Heart right ventricle (tissue), 16 donors: Measurements from ENCODE around the gene SH2D4B. TPM values are rescaled to one million over a fixed set of nuclear protein-coding genes. Genes with fewer than 3 reads are reported as not detected.

Experiments used
- ATAC-seq, 8 donors: fragments of 200-7000 bp; cut with Tn5 transposase; one replicate each; pipeline ENCODE4 v1.9.1; 2020; ENCODE audit warnings: mild to moderate bottlenecking in 8 of 8, moderate library complexity in 8 of 8, moderate number of reproducible peaks in 1 of 8
- DNase-seq, 2 donors: peaks; one replicate each; pipeline ENCODE4 v3.0.0-alpha.2; 2020
- H3K27ac ChIP-seq, 10 donors: fragments of 200-600 bp; sonication (generic) in 2 of 10; one replicate each; pipeline versions ENCODE4 v1.5.0 to v1.8.0; 2020 to 2022; ENCODE audit warnings: mild to moderate bottlenecking in 3 of 10
- H3K27me3 ChIP-seq, 7 donors: fragments of 200-600 bp; one replicate each; pipeline ENCODE4 v1.8.0; 2021 to 2022; ENCODE audit warnings: mild to moderate bottlenecking in 2 of 7
- H3K36me3 ChIP-seq, 9 donors: fragments of 200-600 bp; sonication (generic) in 1 of 9; one replicate each; pipeline versions ENCODE4 v1.5.0 to v1.8.0; 2020 to 2022; ENCODE audit warnings: mild to moderate bottlenecking in 2 of 9
- H3K4me1 ChIP-seq, 9 donors: fragments of 200-600 bp; sonication (generic) in 1 of 9; one replicate each; pipeline versions ENCODE4 v1.5.0 to v1.8.0; 2020 to 2022; ENCODE audit warnings: mild to moderate bottlenecking in 4 of 9
- H3K4me3 ChIP-seq, 10 donors: fragments of 200-600 bp; sonication (generic) in 2 of 10; one replicate each; pipeline versions ENCODE4 v1.5.0 to v1.8.0; 2020 to 2022; ENCODE audit warnings: mild to moderate bottlenecking in 7 of 10, moderate library complexity in 2 of 10
- H3K9me3 ChIP-seq, 11 donors: fragments of 200-600 bp in 10 of 11; sonication (generic) in 2 of 11; one replicate each; pipeline versions ENCODE4 v1.5.0 to v1.8.0; 2013 to 2022; ENCODE audit warnings: mild to moderate bottlenecking in 2 of 11, control low read depth in 1 of 11, moderate library complexity in 1 of 11
- WGBS, 2 donors: extraction: QIAGEN DNeasy Blood & Tissue Kit; methylation state at CpG; one replicate each; pipeline ENCODE4 v1.1.7; 2013; ENCODE audit warnings: inconsistent platforms in 1 of 2; 5-methylcytosine and 5-hydroxymethylcytosine counted together
- intact Hi-C, 10 donors: fragments of 100-400 bp; cut with DNase I; formaldehyde crosslinking; loops; one replicate each; pipeline versions ENCODE4 v1.11.1 to v1.14.2; 2022
- polyA plus RNA-seq, 2 donors: library from polyadenylated mRNA; stranded (reverse); fragments of 200-250 nt; gene quantifications; one replicate each; pipeline ENCODE4 v1.2.3, GENCODE V29; 2013
- total RNA-seq, 10 donors: library from RNA; stranded (reverse); fragmentation: NEBNext Ultra II Directional in 3 of 10; extraction: Animal tissue kit (Norgen Biotek cat#: 25700) in 3 of 10; gene quantifications; one replicate each; pipeline versions ENCODE4 v1.2.1 to v1.2.4, GENCODE V29; 2021 to 2023
- TF ChIP-seq, protein P1 (sequence below), 9 donors: fragments of 200-600 bp; sonication (generic) in 2 of 9; IDR thresholded peaks; one replicate each; pipeline versions ENCODE4 v1.5.0 to v1.8.0; 2021 to 2022; ENCODE audit warnings: antibody characterized with exemption in 9 of 9, mild to moderate bottlenecking in 5 of 9, moderate library complexity in 1 of 9
- donor health status: Arrhythmogenic right ventricular cardiomyopathy.
- donor health status: ischemic (EF 13 %, LVEDD 7.1; RV severe dilation, severe dysfunction).
- donor health status: healthy with polysubstance abuse.
- donor health status: DM: no; HTN: yes; CAD: no.
- donor health status: DM: no; HTN: no; CAD: no.
- donor health status: ischemic (EF 25% LVEDD 6.9; RV normal size, moderate dysfunction).
- donor health status: ischemic (EF 25% LVEDD 5.7; RV mildly dilated, moderate dysfunction).
- donor health status: healthy.
- donor health status: DM: yes; HTN: yes; CAD: no.
- donor health status: Ischemic cardiomyopathy.
- donor health status: ischemic (EF 35%, LVEDD 5.7; RV mildly dilated, moderate dysfunction).
- donor health status: nonischemic (EF 11% LVEDD 7.7; RV severe dilation, severe dysfunction).
- donor health status: DM: yes; HTN: yes; CAD: no.
- donor health status: PGD.
- donor health status: ischemic (EF 29% LVEDD 5.4; RV normal size, mild dysfunction).
- donor health status: nonischemic (EF 23%, LVEDD 6.1; RV moderate dilation, normal function).

The SH2D4B gene
- total and polyA plus RNA-seq, 12 donors: not detected

DNA sequence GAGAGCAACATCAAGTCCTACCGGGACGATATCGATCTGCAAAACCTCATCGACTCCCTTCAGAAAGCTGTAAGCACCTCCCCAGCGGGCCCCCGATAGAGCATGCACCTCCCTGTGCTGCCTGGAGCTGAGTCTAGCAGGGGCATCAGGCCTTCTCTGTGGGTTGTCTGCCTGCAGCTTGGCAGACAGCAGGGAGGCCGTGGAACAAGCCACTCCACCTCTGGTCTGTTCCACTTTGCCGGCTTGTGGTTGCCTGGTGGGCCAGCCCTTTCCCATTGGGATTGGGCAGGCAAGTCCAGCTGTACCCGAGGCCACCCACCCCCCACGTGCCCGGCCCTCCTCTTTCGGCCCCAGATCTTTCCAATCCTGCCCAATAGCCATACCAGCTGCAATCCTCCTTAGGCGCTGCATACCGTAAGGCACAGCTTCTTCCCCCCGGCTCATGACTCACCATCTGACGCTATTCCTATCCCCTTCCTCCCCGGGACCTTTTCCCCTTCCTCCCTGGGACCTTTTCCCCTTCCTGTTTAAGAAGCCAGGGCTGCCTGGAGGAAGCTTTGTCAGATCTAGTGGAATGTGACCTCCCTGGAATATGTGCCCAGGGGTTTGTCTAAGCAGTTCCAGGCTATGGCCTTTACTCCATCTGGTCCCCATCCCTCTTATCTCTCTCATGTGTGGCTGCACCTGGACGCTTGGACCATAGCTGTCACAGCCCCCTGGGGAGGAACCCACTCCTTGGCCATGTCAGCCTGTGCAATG, 28.1 kb upstream of the SH2D4B start:
- H3K36me3 ChIP-seq: peaks cover 0 to 88% (median 32%) of the 10 kb centered on the region in 9 donors

DNA sequence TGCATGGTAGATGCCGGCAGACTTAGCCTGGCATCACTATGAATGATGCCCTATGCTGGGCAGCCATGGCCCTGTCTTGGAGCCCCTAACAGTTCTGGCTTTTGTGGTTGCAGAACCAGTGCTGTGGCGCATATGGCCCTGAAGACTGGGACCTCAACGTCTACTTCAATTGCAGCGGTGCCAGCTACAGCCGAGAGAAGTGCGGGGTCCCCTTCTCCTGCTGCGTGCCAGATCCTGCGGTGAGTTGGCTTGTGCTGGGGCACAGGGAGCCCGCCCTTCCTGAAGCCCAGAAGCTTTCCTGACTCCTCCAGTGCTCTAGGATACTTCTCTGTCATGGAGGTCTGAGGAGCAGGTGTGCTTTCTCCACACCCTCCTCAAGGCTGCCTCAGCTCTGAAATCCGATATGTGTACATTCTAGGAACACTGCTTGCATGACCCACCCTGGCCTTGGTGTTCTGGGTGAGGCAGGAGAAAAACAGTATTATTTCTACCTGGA, 25.6 kb upstream of the SH2D4B start:
- no peak for DNase-seq
- ATAC-seq: no peak
- Histone ChIP-seq H3K27me3 (no peaks in the 10 kb centered on the region), H3K27ac (peak overlapping the region in 4 of 10 donors; percentile 20 to 45 (median 34)), H3K36me3 (peaks cover 0 to 96% (median 44%) of the 10 kb centered on the region in 9 donors), H3K4me1 (peaks cover 8 to 65% (median 50%) of the 10 kb centered on the region in 9 donors), H3K9me3 (no peaks in the 10 kb centered on the region), H3K4me3 (no peak overlapping the region)
- TF ChIP-seq, protein P1, sequence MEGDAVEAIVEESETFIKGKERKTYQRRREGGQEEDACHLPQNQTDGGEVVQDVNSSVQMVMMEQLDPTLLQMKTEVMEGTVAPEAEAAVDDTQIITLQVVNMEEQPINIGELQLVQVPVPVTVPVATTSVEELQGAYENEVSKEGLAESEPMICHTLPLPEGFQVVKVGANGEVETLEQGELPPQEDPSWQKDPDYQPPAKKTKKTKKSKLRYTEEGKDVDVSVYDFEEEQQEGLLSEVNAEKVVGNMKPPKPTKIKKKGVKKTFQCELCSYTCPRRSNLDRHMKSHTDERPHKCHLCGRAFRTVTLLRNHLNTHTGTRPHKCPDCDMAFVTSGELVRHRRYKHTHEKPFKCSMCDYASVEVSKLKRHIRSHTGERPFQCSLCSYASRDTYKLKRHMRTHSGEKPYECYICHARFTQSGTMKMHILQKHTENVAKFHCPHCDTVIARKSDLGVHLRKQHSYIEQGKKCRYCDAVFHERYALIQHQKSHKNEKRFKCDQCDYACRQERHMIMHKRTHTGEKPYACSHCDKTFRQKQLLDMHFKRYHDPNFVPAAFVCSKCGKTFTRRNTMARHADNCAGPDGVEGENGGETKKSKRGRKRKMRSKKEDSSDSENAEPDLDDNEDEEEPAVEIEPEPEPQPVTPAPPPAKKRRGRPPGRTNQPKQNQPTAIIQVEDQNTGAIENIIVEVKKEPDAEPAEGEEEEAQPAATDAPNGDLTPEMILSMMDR (IDR thresholded peaks at IDR 0.05): no peak
- intact Hi-C loops: loop anchor here in 1 of 10 donors (5.0 kb wide), 1 partner anchor 370 kb away; no protein-coding TSS in a partner anchor
- WGBS, 2 donors: 84 to 92% methylated on average over 10 of the region's 10 CpGs

More for the DNA sequence above, 28.1 kb upstream of the SH2D4B start:
- Histone ChIP-seq H3K4me3 (peak overlapping the region in 1 of 10 donors; percentile 19), H3K4me1 (peaks cover 20 to 76% (median 67%) of the 10 kb centered on the region in 9 donors), H3K27me3 (no peaks in the 10 kb centered on the region), H3K9me3 (no peaks in the 10 kb centered on the region), H3K27ac (peak overlapping the region; percentile 63 to 87 (median 76))
- TF ChIP-seq, protein P1 (IDR thresholded peaks at IDR 0.05): no peak
- WGBS, 2 donors: 41 to 58% methylated on average over 18 of the region's 18 CpGs
- ATAC-seq (peak; percentile 53 to 86 (median 76)), DNase-seq (peak in 1 of 2 donors; percentile 73)
- intact Hi-C loops: loop anchor here in 6 of 10 donors (5.0 kb wide), 4 partner anchors 62 to 367 kb away; no protein-coding TSS in a partner anchor

DNA sequence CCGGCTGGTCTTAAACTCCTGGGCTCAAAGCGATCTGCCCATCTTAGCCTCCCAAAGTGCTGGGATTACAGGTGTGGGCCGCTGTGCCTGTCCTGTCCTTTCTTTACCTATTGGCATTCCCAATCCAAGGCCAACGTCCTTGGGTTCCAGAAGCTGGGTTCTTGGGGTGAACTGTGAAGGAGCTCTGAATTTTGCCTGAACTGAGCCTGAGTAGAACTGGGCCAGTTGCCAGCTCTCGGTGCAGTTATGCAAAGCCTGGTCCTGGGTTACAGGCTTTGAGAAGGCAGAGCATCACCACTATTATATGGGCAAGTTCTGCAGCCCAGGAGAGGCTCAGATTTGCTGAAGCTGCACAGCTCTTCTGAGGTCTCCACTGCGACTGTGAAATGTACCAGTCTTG, 24.6 kb upstream of the SH2D4B start:
- TF ChIP-seq, protein P1 (IDR thresholded peaks at IDR 0.05): no peak
- WGBS, 2 donors: 96% methylated on average over 6 of the region's 6 CpGs
- intact Hi-C loops: loop anchor here in 1 of 10 donors (5.0 kb wide), 1 partner anchor 371 kb away; no protein-coding TSS in a partner anchor
- no peak for ATAC-seq
- H3K36me3 ChIP-seq: peaks cover 0 to 97% (median 50%) of the 10 kb centered on the region in 9 donors
- H3K4me1 ChIP-seq: peaks cover 9 to 65% (median 50%) of the 10 kb centered on the region in 9 donors
- DNase-seq: no peak
- no peak overlapping the region for H3K4me3 ChIP-seq
- peak overlapping the region in 1 of 10 donors; percentile 15 for H3K27ac ChIP-seq
- no peaks in the 10 kb centered on the region for H3K27me3 ChIP-seq
- H3K9me3 ChIP-seq: no peaks in the 10 kb centered on the region

DNA sequence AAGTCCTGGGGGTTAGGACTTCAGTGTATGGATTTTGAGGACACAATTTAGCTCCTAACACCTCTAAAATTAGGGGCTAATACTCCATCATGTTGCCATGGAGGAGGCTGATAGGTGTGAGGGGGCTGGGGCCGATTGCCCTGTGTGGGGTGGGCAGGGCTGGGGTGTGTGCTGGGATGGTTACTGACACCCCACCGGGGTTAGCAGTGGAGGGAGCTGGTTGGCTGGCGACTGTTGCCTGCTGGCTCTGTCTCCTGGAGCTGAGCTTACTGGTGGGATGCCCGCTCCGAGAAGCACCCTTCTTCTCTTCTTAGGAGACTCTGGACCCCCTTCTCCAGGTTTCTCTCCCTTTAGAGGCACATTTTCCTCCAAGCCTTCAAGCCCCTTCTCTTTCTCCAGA, 22.2 kb upstream of the SH2D4B start:
- H3K9me3 ChIP-seq: no peaks in the 10 kb centered on the region
- H3K27me3 ChIP-seq: no peaks in the 10 kb centered on the region
- intact Hi-C loops: no loop called here
- no peak overlapping the region for H3K4me3 ChIP-seq
- peaks cover 0 to 99% (median 55%) of the 10 kb centered on the region in 9 donors for H3K36me3 ChIP-seq
- TF ChIP-seq, protein P1 (IDR thresholded peaks at IDR 0.05): no peak
- peak overlapping the region in 5 of 10 donors; percentile 15 to 79 (median 63) for H3K27ac ChIP-seq
- WGBS, 2 donors: 90 to 95% methylated on average over 5 of the region's 5 CpGs
- ATAC-seq: no peak
- DNase-seq: no peak
- H3K4me1 ChIP-seq: peaks cover 6 to 63% (median 40%) of the 10 kb centered on the region in 9 donors
